HTERT RPE-1 (cell line): ENCODE data around the gene UBAC2.

Experiments used
- in situ Hi-C: fragments of 300-500 bp; cut with MboI; formaldehyde crosslinking; loops from 4 replicates; pipeline ENCODE4 v1.14.3; 2020; ENCODE audit warnings: low sequenced_read_pairs

UBAC2 gene

DNA sequence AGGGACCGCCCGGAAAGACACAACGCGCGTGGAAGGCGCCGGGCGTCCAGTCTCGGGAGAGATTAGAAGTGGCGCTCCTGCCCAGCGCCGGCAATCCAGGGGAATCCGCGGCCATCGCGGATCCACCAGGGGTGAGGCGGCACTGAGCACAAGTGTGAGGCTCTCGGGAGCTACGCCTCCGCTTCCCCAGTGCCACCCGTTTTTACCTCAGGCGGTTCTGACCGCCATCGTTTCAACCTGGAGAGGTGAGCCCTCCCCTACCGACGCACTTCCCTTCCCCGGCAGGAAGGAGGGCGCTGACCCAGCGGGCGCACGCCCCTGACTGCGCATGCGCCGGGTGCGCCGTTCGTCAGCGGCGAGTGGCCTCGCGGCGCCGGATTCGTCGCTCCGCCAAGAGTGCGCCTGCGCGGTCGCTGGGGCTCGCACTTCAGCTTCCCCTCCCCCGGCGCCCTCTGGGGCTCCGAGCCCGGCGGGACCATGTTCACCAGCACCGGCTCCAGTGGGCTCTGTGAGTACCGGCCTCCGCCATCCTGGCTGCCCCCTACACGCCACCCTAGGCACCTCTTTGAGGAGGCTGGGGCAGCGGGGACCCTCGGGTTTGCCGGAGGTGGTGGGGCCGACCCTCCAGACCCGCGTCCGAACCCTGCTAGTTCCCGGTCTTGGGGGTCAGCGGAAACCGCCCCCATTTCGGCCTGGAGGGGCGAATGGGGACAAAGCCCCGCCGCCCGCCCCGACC, at the start of gene UBAC2:
UBAC2 (plus strand) TSS at position 423 of the 736 bp plus-strand sequence; CDS start at position 478, 55 bp downstream.
- in situ Hi-C loops, result no loop called here

- in situ Hi-C loops, result no loop called here
Observed at GRCh38 chr13:99151516-99151915, 49.1 kb upstream of the UBAC2 start.

DNA sequence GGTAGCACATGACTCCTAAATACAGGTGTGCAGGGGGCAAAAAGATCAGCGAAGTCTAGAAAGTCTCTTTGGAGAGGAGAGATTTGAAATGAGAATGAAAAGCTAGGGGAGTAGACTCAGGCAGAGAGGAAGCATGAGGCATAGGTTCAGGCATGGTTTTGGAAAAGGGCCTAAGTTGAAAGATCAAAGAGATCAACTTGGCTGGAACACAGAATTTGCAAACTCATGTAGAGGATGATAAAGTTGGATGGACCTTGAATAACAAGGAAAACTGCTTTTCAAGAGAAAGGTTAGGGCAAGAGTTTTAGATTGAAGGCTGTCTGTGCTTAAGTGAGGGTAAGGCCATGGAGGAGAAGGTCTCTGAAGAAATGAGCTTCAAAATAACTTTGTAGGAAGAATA, 47.4 kb upstream of the UBAC2 start:
- in situ Hi-C loops, result no loop called here

GRCh38 chr13:99154064-99154463, 46.6 kb upstream of the UBAC2 start:
- in situ Hi-C loops, result no loop called here

DNA sequence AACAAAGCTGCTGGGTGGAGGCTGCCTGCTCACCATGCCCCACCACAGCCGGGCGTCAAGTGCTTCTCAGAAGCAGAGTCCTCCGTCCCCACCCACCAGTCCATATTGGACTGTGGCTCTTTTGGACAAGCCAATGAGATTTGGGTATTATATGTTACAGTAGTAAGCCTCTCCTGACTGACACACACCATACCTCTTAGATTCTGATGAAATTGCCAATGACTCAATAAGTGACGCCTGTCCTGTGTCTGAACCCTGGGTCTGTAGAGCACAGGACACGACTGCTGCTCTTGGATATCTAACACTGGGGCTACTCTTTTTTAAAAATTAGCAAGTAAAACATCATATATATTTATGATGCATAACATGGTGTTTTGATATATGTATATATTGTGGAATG, 44.8 kb upstream of the UBAC2 start:
- in situ Hi-C loops, result no loop called here

- in situ Hi-C loops, result no loop called here
Observed at GRCh38 chr13:99157046-99157445, 43.6 kb upstream of the UBAC2 start.

DNA sequence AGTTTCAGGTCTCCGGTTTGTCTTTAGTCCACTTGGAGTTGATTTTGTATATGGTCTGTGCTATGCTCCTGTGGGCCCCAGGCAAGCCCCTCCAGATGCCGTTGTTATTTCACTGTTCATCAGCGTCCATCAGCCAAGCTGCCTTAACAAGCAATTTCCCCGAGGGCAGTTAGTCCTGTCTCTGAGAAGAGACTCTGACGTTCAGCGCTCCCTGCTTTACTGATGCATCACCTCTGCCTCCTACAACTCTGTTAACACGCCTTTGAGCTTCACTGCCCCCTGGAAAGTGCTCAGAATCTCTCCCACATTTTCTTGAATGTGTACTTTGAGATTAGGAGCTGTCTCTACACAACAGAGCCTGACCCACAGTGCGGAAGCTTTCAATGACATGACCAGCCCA, 41.8 kb upstream of the UBAC2 start:
- in situ Hi-C loops, result no loop called here

GRCh38 chr13:99159331-99160061, 41.2 kb upstream of the UBAC2 start:
- in situ Hi-C loops, result no loop called here

DNA sequence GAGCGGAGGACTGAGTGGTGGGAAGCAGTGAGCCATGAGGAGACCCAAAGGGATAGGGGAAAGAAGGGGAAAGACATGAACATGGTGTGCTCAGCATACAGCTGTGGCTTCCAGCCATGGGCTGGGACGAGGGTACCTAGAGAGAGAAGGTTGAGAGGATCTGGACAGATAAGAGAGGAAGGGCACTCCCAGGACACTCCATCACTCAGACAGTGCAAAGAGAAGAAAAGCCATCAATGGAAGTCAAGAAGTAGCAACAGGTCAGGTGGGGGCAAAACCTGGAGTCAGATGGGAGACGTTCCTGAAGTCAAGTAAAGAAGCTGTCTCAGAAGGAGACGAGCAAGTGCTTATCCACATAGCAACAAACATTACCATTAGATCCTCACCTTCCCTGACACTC, 40.2 kb upstream of the UBAC2 start:
- in situ Hi-C loops, result no loop called here

- in situ Hi-C loops, result no loop called here
Observed at GRCh38 chr13:99161512-99161911, 39.1 kb upstream of the UBAC2 start.

DNA sequence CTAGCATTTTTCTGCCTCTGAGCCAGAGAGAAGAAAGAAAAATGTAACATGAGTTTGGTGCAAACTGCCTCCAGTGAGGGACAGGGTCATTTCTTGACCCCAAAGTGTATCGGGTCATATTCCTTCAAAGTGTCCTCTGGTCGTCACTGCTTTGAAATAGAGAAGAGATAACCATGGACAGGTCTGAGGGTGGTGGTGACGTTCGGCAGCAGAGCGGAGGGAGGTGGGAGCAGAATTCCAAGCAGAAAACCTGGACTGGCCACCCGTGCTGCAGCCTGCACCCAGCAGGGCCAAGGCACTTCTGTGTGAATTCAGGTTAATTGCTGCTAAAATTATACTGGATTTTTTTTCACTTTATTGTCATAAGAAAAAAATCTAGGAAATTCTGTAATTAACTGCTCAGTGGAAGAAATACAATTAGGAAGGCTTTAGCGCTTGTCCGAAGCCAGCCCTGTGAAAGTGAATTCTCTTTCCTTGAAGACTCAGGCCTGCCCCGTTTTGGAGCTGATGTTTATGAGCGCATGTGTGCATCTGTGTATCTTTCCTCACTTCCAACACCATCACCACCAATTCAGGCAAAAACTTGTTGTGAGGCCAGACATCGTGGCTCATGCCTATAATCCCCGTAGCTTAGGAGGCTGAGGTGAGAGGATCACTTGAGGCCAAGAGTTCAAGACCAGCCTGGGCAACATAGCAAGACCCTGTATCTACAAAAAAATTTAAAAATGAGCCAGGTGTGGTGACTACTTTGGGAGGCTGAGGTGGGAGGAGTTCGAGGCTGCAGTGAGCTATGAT, 37.9 kb upstream of the UBAC2 start:
- in situ Hi-C loops, result no loop called here

GRCh38 chr13:99164226-99164625, 36.4 kb upstream of the UBAC2 start:
- in situ Hi-C loops, result no loop called here

- in situ Hi-C loops, result no loop called here
Observed at GRCh38 chr13:99165753-99166587, 34.7 kb upstream of the UBAC2 start.

GRCh38 chr13:99172951-99173350, 27.7 kb upstream of the UBAC2 start:
- in situ Hi-C loops, result no loop called here

DNA sequence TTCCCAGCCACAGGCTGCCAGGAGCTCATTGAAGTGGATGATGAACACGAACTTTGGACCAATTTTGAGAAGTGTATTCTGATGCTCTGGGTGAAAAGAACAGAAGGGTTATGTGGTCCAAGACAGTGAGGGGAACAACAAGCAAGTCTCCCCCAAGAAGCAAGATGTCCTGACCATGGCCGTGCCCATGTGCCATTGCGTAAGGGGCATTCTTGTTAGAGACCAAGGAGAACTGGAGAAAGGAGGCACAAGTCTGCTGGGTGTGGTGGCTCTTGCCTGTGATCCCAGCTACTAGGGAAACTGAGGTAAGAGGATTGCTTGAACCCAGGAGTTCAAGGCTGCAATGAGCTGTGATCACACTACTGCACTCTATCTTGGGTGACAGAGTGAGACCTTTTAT, 27.0 kb upstream of the UBAC2 start:
- in situ Hi-C loops, result no loop called here

DNA sequence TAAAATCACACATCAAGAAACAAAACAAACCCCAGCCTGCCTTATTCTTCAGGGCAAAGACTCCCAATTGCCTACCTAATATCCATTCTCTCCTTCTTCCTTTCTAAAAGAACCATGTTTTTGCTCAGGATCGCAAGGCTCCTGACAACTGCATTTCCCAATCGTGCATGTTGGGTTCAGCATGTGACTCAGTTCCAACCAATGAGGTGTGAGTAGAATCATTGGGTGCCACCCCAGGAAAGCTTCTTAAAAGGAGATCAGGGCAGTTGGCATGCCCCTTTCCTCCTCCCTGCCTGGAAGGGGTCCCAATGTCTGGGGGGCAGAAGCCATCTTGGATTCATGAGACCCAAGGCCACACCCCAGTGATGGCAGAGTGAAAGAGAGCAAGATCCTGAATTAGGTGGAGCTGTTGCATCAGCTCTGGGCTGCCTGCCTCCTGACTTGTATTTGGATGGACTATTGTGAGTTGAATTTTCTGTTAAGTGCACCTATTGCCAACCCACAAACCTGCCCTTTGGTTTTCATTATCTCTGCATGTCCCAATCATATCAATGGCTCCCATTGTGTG, 26.0 kb upstream of the UBAC2 start:
- in situ Hi-C loops, result no loop called here

GRCh38 chr13:99176309-99177276, 24.1 kb upstream of the UBAC2 start:
- in situ Hi-C loops, result no loop called here

DNA sequence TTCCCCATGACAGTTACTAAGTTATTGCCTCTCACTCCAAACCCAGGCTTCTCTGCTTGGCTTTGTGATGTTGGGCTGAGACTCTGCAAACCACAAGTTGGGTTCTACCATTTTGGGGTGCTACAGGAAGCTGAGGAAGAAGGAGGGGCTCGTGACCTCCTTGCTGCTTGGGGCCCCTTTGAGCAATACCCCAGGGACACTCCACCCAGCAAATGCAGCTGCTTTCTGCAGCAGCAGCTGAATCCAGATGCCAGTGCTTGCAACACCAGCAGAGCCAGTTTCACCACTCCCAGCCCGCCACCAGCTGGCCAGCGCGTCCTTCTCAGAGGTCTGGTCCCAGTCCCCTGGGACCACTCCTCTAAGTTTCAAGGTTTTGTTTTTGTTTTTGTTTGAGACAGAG, 22.0 kb upstream of the UBAC2 start:
- in situ Hi-C loops, result no loop called here

GRCh38 chr13:99179460-99179859, 21.2 kb upstream of the UBAC2 start:
- in situ Hi-C loops, result no loop called here
